A673 (cell line): Measurements from ENCODE around the gene C16orf46. TPM values are rescaled to one million over a fixed set of nuclear protein-coding genes. Genes with fewer than 3 reads are reported as not detected.

Source experiments
- BruUV-seq: library from RNA; stranded (reverse); fragments of 400-500 nt; replicated peaks from 2 replicates; lab custom pipeline; 2021; lab: Mats Ljungman, UMichigan
- CTCF ChIA-PET: fragments of 300-600 bp; sonication (Branson Sonifier 250); formaldehyde crosslinking; loops from one replicate; lab custom pipeline; 2022; ENCODE audit warnings: antibody characterized with exemption; lab: Charles Lee
- POLR2A ChIA-PET: fragments of 300-600 bp; sonication (Branson Sonifier 250); formaldehyde crosslinking; loops from one replicate; lab custom pipeline; 2022; ENCODE audit warnings: antibody characterized with exemption; ENCODE audit not compliant: low non-redundant PET; lab: Charles Lee
- DNase-seq: peaks from one replicate; pipeline ENCODE4 v3.0.0-alpha.2; 2015; ENCODE audit warnings: low spot score
- H3K27ac ChIP-seq: fragments of 200-600 bp; sonication (generic); 2 replicates; pipeline ENCODE4 v1.5.1; 2016; ENCODE audit warnings: mixed run types, low read depth, mild to moderate bottlenecking, mixed read lengths, antibody characterized with exemption, low read length; ENCODE audit not compliant: poor library complexity, severe bottlenecking
- H3K27me3 ChIP-seq: fragments of 200-600 bp; sonication (generic); replicated peaks from 2 replicates; pipeline ENCODE4 v1.6.1; 2017; ENCODE audit warnings: mixed run types, low read depth, mild to moderate bottlenecking, mixed read lengths, antibody characterized with exemption, low read length; ENCODE audit not compliant: insufficient read depth, poor library complexity
- H3K36me3 ChIP-seq: fragments of 200-600 bp; sonication (generic); 2 replicates; pipeline ENCODE4 v1.6.1; 2016; ENCODE audit warnings: mixed run types, mild to moderate bottlenecking, mixed read lengths, antibody characterized with exemption, low read length; ENCODE audit not compliant: insufficient read depth, poor library complexity, severe bottlenecking
- H3K4me1 ChIP-seq: fragments of 200-600 bp; sonication (generic); 2 replicates; pipeline ENCODE4 v1.6.1; 2017; ENCODE audit warnings: mixed run types, mild to moderate bottlenecking, mixed read lengths, antibody characterized with exemption, low read length; ENCODE audit not compliant: insufficient read depth, poor library complexity, severe bottlenecking
- H3K4me3 ChIP-seq: fragments of 200-600 bp; sonication (generic); 2 replicates; pipeline ENCODE4 v1.5.1; 2016; ENCODE audit warnings: low read depth, mixed run types, mild to moderate bottlenecking, mixed read lengths, low read length; ENCODE audit not compliant: poor library complexity, severe bottlenecking
- H3K9me3 ChIP-seq: fragments of 200-600 bp; sonication (generic); 2 replicates; pipeline ENCODE4 v1.6.1; 2016; ENCODE audit warnings: mixed run types, low read depth, mild to moderate bottlenecking, mixed read lengths, antibody characterized with exemption, low read length; ENCODE audit not compliant: poor library complexity, severe bottlenecking
- CTCF ChIP-seq: fragments of 300-800, 200-600 bp; sonication (generic); conservative IDR thresholded peaks from 2 replicates; pipeline ENCODE4 v1.5.1; 2017; ENCODE audit warnings: low read depth, mild to moderate bottlenecking, antibody characterized with exemption, low read length, moderate library complexity, mixed read lengths
- EZH2 ChIP-seq: fragments of 200-600 bp; sonication (generic); IDR thresholded peaks from 2 replicates; pipeline ENCODE4 v1.6.1; 2017; ENCODE audit warnings: borderline replicate concordance, low read depth, mild to moderate bottlenecking, mixed read lengths, antibody characterized with exemption, low read length; ENCODE audit not compliant: poor library complexity, severe bottlenecking
- intact Hi-C: fragments of 100-400 bp; cut with micrococcal nuclease; formaldehyde crosslinking; loops from one replicate; pipeline ENCODE4 v1.10.0; 2022; ENCODE audit not compliant: unreplicated experiment
- total RNA-seq: library from RNA; stranded (reverse); gene quantifications from 2 replicates; pipeline ENCODE4 v1.2.3, GENCODE V29; 2021

The C16orf46 gene
- total RNA-seq, 1 experiment from 2014 or later = 0.21 TPM

- CTCF ChIA-PET = no interaction called here
- intact Hi-C loops = no loop called here
- DNase-seq = no peak
- Histone ChIP-seq H3K27me3 (no peaks in the 10 kb centered on the region), H3K9me3 (no peaks in the 10 kb centered on the region), H3K4me1 (no peaks in the 10 kb centered on the region), H3K27ac (no peak overlapping the region), H3K4me3 (no peak overlapping the region), H3K36me3 (no peaks in the 10 kb centered on the region)
- no TSS peak for BruUV-seq
- TF ChIP-seq CTCF (no peak), EZH2 (no peak)
- POLR2A ChIA-PET = no interaction called here
Measured at GRCh38 chr16:81121474-81121990, 44.5 kb upstream of the C16orf46 start.

- Histone ChIP-seq H3K36me3 (no peaks in the 10 kb centered on the region), H3K27me3 (no peaks in the 10 kb centered on the region), H3K27ac (no peak overlapping the region), H3K9me3 (no peaks in the 10 kb centered on the region), H3K4me1 (no peaks in the 10 kb centered on the region), H3K4me3 (no peak overlapping the region)
- intact Hi-C loops = no loop called here
- ChIA-PET POLR2A (no interaction called here), CTCF (no interaction called here)
- BruUV-seq = no TSS peak
- TF ChIP-seq EZH2 (no peak), CTCF (no peak)
- DNase-seq = no peak
Measured at GRCh38 chr16:81117436-81117835, 40.4 kb upstream of the C16orf46 start.

GRCh38 chr16:81116285-81116684 is 39.2 kb upstream of the C16orf46 start:
- no peaks in the 10 kb centered on the region for H3K4me1 ChIP-seq
- TF ChIP-seq EZH2 (no peak), CTCF (no peak)
- no peak overlapping the region for H3K4me3 ChIP-seq
- H3K36me3 ChIP-seq = no peaks in the 10 kb centered on the region
- ChIA-PET CTCF (no interaction called here), POLR2A (no interaction called here)
- no TSS peak for BruUV-seq
- H3K27me3 ChIP-seq = no peaks in the 10 kb centered on the region
- H3K9me3 ChIP-seq = no peaks in the 10 kb centered on the region
- intact Hi-C loops = no loop called here
- no peak overlapping the region for H3K27ac ChIP-seq
- DNase-seq = no peak
